NCI-H2196 (cell line): ENCODE results near the gene TTC12.

ENCODE experiments used
- DNase-seq: peaks from one replicate; lab custom pipeline; 2025; ENCODE audit not compliant: unreplicated experiment; lab: John Stamatoyannopoulos, UW

TTC12 gene

GRCh38 chr11:113372309-113372708 lies 57.9 kb downstream of the TTC12 start:
- no peak for DNase-seq

DNA sequence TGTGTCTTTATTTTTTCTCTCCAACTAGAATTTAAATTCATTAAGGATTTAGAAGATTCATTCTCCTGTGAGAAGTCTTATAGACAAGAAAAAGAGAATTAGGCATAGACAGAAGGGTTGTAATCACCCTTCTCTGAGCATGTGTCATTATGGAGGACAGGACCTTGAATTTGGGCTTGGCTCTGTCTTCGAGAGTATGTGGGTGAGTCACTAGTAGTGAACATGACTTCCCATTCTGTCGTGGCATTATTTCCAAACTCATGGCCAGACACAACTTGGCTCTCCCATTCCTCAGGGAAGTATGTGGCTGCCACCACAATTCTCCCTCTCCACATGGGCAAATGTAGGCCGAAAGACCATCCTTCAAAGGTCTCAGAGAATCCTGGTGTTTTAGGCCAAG lies 58.9 kb downstream of the TTC12 start:
- no peak for DNase-seq

DNA sequence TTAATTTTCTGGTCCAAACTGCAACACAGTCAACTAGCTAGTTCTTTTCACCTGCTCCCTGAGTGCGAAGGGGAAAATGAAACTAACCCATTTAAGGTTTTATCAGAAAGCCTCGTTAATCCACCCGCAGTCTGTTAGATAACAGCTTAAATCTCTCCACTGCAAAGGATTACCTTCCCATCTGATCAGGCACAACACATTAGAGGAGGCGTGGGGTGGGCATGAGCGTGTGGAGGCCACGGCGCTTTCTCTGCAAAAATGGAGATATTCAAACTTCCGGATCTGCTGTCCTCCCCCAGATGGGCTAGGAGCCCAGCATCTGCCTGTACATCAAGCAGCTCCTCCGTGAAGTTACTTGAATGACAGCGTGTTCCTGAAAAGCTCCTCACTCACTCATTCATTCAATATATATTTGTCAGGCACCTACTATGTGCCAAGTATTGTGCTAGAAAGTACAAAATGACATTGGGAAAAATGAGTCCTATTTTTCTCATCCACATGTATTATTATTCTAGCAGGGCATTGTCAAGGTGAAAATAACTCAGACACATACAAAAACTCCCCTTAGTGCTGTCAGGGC lies 59.7 kb downstream of the TTC12 start:
- no peak for DNase-seq

DNA sequence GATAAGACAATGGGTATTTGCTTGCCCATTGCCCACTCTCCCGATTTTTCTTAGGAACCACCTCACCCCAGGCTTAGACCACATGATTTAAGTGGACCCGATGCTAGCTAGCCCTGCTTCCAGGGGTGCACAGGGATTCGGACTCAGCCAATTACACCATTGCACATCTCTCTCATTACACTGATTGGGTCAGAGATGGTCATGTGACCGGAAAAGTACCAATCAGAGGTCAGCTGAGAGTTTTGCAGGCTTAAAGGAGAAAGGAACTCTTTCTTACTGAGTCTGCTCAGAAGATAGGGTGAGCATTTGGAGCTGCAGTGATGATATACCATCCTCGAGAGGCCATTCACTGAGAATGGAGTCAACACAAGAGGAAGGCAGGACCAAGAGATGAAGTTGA lies 61.0 kb downstream of the TTC12 start:
- no peak for DNase-seq

DNA sequence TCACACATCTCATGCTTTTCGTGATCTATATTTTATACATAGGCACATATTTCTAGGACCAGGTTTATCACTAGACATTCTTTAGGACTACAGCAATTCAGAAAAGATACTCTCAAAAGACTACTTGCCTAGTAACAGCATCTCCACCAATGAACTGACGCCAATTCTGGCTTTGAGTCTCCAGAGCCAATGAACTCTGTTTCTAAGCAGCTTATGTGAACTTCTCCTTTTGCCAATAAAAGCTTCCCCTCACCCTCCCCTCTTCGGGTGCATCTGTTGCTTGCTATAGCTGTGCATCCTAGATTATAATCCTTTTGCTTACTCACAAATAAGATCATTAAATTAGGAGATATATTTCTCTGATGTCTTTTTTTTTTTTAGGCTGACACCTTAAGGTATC lies 61.8 kb downstream of the TTC12 start:
- no peak for DNase-seq

- no peak for DNase-seq
Observed at GRCh38 chr11:113377681-113378412, 63.5 kb downstream of the TTC12 start.

- no peak for DNase-seq
Observed at GRCh38 chr11:113378692-113379091, 64.3 kb downstream of the TTC12 start.

DNA sequence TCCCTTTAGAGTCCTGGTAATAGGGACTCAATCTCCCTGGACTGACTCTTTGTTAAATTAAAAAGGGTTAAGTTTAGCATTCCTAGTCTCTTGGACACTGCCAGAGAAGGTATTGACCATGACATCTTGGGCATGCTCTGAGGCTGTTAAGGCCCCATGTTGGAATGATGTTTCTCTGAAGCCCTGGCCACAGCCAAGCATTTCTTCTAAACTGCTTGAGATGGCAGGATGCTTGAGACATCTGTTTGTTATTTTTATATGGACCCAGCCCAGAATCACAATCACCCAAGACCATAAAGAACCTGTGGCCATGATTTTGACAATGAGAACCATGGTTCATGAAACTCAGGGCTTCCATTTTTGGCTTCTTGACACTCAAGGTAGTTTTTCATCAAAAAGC lies 67.7 kb downstream of the TTC12 start:
- DNase-seq, result no peak

DNA sequence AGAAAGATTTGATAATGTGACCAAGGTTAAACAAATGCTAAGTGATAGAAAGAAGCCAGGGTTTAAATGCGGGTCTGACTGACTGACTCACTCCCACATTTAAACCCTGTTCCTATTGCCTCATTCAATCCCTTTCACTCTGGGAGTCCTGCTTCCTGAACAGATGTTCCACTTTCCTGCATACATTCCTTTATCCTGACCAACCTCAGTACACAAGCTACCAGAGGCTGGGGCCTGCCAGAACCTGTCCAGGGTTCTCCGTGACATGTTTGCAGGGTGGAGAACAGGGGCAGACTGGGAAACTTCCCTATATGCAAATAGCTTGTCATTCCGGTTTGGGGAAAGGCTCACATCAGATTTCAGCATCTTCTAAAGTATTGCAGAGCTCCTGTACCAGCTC lies 70.2 kb downstream of the TTC12 start:
- DNase-seq, result no peak

GRCh38 chr11:113385749-113386148 lies 71.4 kb downstream of the TTC12 start:
- no peak for DNase-seq

DNA sequence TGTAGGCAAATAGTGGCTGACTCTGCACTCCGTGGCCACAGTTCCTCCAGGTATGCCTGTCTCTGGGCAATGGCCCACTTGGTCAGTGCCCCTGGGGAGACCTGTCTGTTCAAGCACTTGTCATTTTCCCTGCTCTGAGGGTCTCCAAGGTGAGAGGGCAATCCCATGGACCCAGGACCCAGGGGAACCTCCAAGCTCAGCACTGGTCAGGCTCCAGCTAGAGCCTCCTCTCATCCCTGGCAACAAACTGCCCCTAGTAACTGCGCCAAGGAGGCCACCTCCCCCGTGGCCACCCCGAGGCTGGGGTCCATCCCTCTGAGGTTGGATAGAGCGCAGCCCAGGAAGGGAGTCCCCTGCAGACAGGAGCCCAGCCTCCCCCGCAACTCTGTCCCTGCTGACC lies 72.5 kb downstream of the TTC12 start:
- no peak for DNase-seq

DNA sequence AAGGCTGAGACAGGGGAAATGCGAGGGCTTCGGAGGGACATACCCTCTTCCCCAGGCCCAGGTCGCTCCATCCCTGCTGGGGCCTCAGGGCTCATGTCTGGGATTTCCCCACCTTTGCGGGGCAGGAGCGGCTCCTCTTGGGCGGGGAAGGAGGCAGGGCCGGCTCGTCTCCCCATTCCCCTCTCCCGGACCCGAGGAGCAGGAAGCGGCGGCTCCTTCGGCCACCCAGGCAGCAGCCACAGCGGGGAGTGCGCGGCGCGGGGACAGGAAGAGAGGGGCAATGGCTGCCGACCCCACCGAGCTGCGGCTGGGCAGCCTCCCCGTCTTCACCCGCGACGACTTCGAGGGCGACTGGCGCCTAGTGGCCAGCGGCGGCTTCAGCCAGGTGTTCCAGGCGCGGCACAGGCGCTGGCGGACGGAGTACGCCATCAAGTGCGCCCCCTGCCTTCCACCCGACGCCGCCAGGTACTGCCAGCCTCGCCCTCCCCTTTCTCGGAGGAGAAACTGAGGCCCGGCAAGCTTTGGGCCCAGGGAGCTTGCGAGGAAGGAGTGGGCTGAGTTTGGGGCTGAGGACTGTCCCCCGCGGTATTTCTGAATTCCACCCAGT lies 73.3 kb downstream of the TTC12 start, which contains the start of gene ANKK1:
Gene ANKK1 (plus strand): TSS at position 175 of the 607 bp plus-strand sequence. CDS start 106 bp downstream, at position 281.
- DNase-seq, result no peak

DNA sequence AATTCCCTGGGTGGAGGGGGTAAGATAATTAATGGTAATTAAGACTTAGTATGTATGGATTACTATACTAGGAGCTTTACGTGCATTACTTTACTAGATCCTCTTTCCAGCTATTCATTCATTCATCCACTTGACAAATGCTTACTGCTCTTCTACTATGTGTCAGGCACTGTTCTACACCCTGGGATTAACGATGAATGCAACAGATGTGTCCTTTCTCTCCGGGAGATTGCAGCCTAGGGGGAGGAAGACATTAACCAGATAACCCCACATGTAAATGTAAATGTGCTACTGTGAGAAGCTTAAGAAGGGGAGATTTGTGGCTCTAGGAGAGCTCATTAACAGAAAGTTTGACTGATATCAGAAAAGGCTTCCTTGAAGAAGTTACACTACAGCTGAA lies 74.9 kb downstream of the TTC12 start:
- DNase-seq, result no peak

DNA sequence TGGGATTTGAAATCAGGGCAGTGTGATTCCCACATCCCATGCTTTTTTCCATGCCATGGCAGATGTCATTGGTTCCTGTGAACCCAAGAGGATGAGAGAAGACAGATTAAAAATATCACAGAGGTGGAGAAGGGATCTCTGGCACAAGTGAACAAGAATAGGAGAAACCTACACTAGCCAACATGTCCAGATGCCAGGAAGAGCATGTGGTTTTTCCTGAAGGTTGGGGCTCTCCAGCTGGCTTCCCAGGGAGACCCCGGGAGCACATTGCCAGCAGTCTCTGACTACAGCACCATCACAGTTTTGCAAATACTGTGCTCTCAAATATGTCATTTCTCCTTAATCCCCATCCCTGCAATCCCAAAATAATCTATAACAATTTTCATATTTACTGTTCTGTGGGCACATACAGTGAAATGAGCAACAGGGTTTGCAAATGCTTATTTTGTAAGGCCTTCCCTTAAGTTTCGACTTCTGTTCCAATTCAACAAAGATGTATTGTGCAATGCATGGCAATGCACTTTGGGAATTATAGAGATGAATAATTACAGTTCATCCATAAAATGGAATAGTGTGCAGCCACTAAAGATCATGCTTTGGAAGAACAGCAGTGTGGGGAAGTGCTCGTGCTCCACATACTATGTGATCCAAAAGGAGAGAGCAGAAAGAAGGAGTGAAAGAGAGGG lies 78.0 kb downstream of the TTC12 start:
- DNase-seq, result no peak

- no peak for DNase-seq
Observed at GRCh38 chr11:113393501-113393985, 79.2 kb downstream of the TTC12 start.

DNA sequence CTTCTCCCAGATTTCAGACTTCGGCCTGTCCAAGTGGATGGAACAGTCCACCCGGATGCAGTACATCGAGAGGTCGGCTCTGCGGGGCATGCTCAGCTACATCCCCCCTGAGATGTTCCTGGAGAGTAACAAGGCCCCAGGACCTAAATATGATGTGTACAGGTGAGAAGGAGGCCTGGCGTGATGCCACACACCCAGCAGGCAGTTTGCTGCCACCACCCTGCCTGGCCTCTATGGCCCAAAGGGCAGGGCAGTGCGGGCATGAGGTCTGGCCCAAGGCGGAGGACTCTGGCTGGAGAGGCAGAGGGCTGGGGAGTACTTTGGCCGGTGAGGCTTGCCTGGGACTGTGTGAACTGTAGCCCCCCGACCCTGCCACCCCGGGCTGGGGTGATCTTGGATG lies 80.5 kb downstream of the TTC12 start:
- DNase-seq, result no peak

DNA sequence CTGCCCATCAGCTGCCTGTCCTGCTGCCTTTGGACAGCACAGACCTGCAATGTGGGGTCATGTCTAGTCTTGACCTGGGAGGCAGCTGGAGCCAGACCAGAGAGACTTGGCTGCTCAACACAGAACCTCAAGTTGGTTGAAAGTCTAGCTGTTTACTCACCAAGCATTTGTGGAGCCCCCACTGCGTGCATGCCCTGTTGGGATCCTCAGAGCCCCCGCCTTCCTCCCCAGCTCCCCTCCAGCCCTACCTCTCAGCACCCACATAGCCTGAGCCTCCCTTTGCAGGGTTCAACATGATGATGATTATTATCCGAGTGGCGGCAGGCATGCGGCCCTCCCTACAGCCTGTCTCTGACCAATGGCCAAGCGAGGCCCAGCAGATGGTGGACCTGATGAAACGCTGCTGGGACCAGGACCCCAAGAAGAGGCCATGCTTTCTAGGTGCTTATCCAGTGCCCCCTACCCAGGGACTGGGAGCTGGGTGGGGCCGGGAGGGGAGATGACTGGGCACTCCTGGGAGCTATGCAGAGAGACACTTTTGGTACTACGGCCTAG lies 81.5 kb downstream of the TTC12 start:
- DNase-seq, result no peak

- DNase-seq, result no peak
Observed at GRCh38 chr11:113396690-113397089, 82.3 kb downstream of the TTC12 start.

DNA sequence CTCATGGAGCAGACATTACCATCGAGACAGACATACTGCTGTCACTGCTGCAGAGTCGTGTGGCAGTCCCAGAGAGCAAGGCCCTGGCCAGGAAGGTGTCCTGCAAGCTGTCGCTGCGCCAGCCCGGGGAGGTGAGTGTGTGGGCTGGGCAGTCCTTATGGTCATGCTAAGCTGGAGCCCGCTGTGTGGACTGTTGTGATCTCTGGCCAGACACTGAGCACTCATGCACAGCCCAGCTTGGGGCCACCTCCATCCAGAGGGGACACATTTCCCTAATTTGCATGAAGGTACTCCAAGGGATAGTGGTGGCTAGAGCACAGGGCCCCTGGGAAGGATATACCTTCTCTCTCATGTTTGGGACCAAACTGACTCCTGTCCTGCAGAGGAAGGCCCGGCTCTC lies 82.8 kb downstream of the TTC12 start:
- DNase-seq, result no peak

DNA sequence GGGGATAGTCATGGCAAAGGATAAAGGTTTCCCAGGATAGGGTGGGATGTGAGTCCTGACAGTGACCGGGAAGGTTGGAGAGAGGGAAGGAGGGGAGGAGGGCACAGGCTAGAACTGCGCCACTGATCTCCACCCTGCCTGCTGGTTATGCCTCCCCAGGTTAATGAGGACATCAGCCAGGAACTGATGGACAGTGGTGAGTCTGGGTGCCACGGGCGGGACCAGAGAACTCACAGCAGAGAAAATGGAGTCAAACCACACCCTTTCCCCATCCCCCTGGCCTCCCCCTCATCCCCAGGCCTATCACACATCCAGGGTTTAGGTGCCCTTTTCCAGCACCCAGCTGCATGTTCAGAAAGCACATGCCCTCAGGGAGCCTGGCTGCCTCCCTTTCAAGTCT lies 83.4 kb downstream of the TTC12 start:
- no peak for DNase-seq

DNA sequence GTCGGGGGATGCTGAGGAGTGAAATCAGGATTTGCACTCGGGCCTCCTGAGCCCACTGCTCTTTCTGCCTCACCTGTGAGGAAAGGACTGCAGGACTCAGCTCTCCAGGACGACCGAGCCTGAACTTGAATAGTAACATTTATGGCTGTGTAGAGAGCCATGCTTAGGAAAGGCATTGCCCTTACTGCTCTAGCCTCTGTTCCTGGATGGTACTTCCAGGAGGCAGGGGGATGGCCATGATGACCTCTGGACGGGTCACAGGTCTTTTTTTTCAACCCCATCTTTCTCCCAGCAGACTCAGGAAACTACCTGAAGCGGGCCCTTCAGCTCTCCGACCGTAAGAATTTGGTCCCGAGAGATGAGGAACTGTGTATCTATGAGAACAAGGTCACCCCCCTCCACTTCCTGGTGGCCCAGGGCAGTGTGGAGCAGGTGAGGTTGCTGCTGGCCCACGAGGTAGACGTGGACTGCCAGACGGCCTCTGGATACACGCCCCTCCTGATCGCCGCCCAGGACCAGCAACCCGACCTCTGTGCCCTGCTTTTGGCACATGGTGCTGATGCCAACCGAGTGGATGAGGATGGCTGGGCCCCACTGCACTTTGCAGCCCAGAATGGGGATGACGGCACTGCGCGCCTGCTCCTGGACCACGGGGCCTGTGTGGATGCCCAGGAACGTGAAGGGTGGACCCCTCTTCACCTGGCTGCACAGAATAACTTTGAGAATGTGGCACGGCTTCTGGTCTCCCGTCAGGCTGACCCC lies 84.5 kb downstream of the TTC12 start:
- no peak for DNase-seq
